Glutamatergic neuron (in vitro differentiated cells): ENCODE measurements around the gene IDUA. TPM values are rescaled to one million over a fixed set of nuclear protein-coding genes. Genes with fewer than 3 reads are reported as not detected.

Experiments used
- DNase-seq: peaks from one replicate; pipeline ENCODE4 v3.0.0; 2022
- H3K27ac Mint-ChIP-seq: one replicate; pipeline ENCODE4 v1.8.0; 2020; ENCODE audit warnings: mild to moderate bottlenecking, mixed read lengths, inconsistent platforms; ENCODE audit not compliant: unreplicated experiment
- H3K27me3 Mint-ChIP-seq: one replicate; pipeline ENCODE4 v1.8.0; 2020; ENCODE audit warnings: mild to moderate bottlenecking, moderate library complexity, mixed read lengths, inconsistent platforms; ENCODE audit not compliant: unreplicated experiment
- H3K36me3 Mint-ChIP-seq: one replicate; pipeline ENCODE4 v1.8.0; 2020; ENCODE audit warnings: mild to moderate bottlenecking, mixed read lengths, inconsistent platforms; ENCODE audit not compliant: unreplicated experiment
- H3K4me1 Mint-ChIP-seq: one replicate; pipeline ENCODE4 v1.8.0; 2020; ENCODE audit warnings: mild to moderate bottlenecking, low read depth, mixed read lengths, inconsistent platforms; ENCODE audit not compliant: unreplicated experiment
- H3K4me3 Mint-ChIP-seq: one replicate; pipeline ENCODE4 v1.8.0; 2020; ENCODE audit warnings: mild to moderate bottlenecking, mixed read lengths, inconsistent platforms; ENCODE audit not compliant: unreplicated experiment
- H3K9me3 Mint-ChIP-seq: one replicate; pipeline ENCODE4 v1.8.0; 2020; ENCODE audit warnings: mild to moderate bottlenecking, moderate library complexity, mixed read lengths, inconsistent platforms; ENCODE audit not compliant: unreplicated experiment
- CTCF ChIP-seq: fragments of 200-600 bp; sonication (generic); IDR thresholded peaks from one replicate; pipeline ENCODE4 v1.5.0; 2021; ENCODE audit not compliant: partially characterized antibody, unreplicated experiment
- total RNA-seq: library from RNA; stranded (reverse); fragmentation: NEBNext Ultra II Directional; extraction: Animal tissue kit (Norgen Biotek cat#: 25700); gene quantifications from one replicate; pipeline ENCODE4 v1.2.1, GENCODE V29; 2021; ENCODE audit not compliant: unreplicated experiment

The IDUA gene
- total RNA-seq, 1 donor from 2014 or later = 20.3 TPM

GRCh38 chr4:960140-960635, 26.7 kb upstream of the IDUA start:
- Mint-ChIP-seq H3K36me3 (no peaks in the 10 kb centered on the region), H3K4me1 (peaks cover 2% of the 10 kb centered on the region), H3K9me3 (peaks cover 5% of the 10 kb centered on the region), H3K27ac (no peak overlapping the region), H3K4me3 (no peak overlapping the region), H3K27me3 (peaks cover 2% of the 10 kb centered on the region)
- no peak for TF ChIP-seq CTCF
- no peak for DNase-seq

- Mint-ChIP-seq H3K27me3 (peaks cover 2% of the 10 kb centered on the region), H3K9me3 (peaks cover 5% of the 10 kb centered on the region), H3K27ac (no peak overlapping the region), H3K36me3 (no peaks in the 10 kb centered on the region), H3K4me1 (peaks cover 2% of the 10 kb centered on the region), H3K4me3 (no peak overlapping the region)
- no peak for TF ChIP-seq CTCF
- DNase-seq = no peak
Measured at GRCh38 chr4:960636-961350, 26.1 kb upstream of the IDUA start.

- H3K27ac Mint-ChIP-seq = no peak overlapping the region
- TF ChIP-seq CTCF = no peak
- H3K4me3 Mint-ChIP-seq = no peak overlapping the region
- H3K4me1 Mint-ChIP-seq = peaks cover 2% of the 10 kb centered on the region
- H3K9me3 Mint-ChIP-seq = peaks cover 5% of the 10 kb centered on the region
- DNase-seq = peak; percentile 14
- H3K36me3 Mint-ChIP-seq = no peaks in the 10 kb centered on the region
- H3K27me3 Mint-ChIP-seq = peaks cover 2% of the 10 kb centered on the region
Measured at GRCh38 chr4:961351-962230, 25.3 kb upstream of the IDUA start.

- Mint-ChIP-seq H3K27me3 (peaks cover 2% of the 10 kb centered on the region), H3K4me1 (peaks cover 2% of the 10 kb centered on the region), H3K36me3 (no peaks in the 10 kb centered on the region), H3K4me3 (no peak overlapping the region), H3K27ac (no peak overlapping the region), H3K9me3 (peaks cover 5% of the 10 kb centered on the region)
- DNase-seq = peak; percentile 15
- no peak for TF ChIP-seq CTCF
Measured at GRCh38 chr4:962231-963208, 24.3 kb upstream of the IDUA start.
